ENCODE results near the gene SLC24A3.

SLC24A3 gene

DNA sequence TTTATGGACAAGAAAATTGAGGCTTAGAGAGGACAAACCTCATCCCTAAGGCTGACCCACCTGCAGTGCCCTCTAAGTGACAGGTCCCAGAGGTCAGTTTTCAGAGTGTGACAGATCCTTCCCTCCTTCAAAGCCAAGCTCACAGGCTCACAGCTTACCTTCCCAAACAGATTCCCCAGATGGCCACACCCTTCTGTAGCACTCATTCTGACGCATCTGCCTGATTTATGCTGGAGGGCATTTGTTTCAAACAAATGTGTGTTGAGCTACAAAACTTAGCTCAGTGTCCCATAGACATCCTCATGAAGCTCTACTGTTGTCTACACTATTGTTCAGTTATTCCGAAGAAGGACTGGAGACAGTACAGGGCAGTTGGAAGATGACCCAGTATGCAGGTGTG, 485.0 kb downstream of the SLC24A3 start:
- DNase-seq (ENCODE audit: low read depth in 3 of 3, low spot score in 1 of 3) = no peak

- no peak for DNase-seq (ENCODE audit: low read depth in 3 of 3, low spot score in 1 of 3)
These were observed 486.9 kb downstream of the SLC24A3 start for GRCh38 chr20:19699180-19699971.

DNA sequence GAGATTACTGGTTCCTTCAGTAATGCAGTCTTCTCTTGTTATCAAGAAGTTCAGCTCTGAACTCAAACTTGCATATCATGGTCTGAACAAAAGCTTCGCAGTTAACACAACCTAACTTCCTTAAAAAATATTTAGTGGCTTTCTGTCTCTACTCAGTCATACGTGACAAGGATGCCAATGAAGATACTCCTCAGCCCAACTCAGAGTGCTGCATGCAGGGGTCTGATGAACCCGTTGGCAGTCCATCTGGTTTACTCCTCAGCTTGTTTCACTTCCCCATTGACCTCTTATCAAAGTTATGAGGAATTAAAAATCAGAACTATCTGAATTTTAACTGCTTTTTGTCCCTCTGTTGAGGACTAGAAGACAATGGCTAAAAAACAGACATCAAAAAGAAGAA, 489.0 kb downstream of the SLC24A3 start:
- DNase-seq (ENCODE audit: low read depth in 3 of 3, low spot score in 1 of 3) = no peak

- DNase-seq (ENCODE audit: low read depth in 3 of 3, low spot score in 1 of 3) = no peak
These were observed 494.0 kb downstream of the SLC24A3 start for GRCh38 chr20:19706463-19706862.

GRCh38 chr20:19709635-19710335, 497.3 kb downstream of the SLC24A3 start:
- no peak for DNase-seq (ENCODE audit: low read depth in 3 of 3, low spot score in 1 of 3)

DNA sequence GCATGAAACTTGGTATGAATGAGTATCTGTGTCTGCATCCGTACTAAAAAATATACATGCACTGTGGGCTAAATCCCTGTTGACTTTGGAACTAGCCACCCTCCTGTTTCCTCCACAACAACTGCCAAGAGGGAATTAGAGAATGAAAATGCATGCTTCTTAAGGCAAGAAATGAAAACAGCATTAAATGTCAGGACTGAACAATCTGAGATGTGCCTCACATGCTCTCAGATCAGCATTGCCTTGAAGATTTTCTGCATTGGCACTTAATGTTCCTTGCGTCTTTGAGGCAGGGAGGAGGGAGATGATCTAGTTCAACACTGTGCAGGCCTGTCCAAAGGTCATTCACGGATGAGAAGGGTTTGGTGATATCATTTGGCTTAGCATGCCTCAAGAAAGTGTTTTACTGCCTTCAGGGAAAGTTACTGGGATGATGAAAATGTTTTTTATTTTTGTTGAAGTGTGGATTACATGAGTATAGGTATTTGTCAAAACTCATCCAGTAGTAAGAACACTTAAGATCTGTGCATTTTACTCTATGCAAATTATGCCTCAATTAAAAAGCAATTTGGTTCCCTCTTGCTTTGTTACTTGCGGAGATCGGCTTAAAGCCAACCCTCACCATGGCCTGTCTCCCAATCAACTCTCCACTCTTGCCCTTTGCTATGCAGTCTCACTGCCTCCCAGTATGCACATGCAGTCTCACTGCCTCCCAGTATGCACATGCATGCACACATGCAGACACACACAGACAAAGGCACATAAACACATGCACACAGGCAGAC, 498.1 kb downstream of the SLC24A3 start:
- DNase-seq (ENCODE audit: low read depth in 3 of 3, low spot score in 1 of 3) = no peak

DNA sequence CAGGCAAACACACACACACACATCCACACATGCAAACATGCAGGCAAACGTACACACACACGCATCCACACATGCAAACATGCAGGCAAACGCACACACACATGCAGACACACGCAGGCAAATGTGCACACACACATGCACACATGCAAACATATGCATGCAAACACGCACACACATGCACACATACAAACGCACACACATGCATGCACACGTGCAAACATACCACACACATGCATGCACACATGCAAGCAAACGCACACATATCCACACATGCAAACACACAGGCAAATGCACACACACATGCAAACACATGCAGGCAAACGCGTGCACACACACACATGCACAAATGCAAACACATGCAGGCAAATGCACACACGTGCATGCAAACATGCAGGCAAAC, 498.7 kb downstream of the SLC24A3 start:
- DNase-seq (ENCODE audit: low read depth in 3 of 3, low spot score in 1 of 3) = no peak

DNA sequence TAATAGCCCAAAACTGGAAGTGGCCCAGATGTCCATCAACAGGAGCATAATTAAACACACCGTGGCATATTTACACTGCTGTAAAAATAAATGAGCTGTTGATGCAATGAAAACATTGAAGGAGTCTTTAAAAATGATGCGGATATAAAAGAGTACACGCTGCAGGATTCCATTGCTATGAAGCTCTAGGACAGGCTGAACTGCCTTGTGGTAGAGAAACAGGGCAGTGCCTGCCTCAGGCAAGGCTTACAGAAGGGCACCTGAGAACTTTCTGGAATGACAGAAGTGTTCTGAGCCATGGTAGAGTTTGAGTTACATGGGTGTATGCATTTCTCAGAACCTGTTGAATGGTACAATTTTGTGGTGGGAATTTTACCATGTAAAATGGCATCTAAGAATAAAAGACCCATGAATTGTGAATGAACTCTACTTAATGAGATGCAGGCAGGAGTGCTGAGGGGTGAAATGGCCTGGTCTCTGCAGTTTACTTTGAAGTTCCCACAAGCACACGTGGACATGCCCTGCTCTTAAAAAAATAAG, 500.3 kb downstream of the SLC24A3 start:
- DNase-seq (ENCODE audit: low read depth in 3 of 3, low spot score in 1 of 3) = no peak

DNA sequence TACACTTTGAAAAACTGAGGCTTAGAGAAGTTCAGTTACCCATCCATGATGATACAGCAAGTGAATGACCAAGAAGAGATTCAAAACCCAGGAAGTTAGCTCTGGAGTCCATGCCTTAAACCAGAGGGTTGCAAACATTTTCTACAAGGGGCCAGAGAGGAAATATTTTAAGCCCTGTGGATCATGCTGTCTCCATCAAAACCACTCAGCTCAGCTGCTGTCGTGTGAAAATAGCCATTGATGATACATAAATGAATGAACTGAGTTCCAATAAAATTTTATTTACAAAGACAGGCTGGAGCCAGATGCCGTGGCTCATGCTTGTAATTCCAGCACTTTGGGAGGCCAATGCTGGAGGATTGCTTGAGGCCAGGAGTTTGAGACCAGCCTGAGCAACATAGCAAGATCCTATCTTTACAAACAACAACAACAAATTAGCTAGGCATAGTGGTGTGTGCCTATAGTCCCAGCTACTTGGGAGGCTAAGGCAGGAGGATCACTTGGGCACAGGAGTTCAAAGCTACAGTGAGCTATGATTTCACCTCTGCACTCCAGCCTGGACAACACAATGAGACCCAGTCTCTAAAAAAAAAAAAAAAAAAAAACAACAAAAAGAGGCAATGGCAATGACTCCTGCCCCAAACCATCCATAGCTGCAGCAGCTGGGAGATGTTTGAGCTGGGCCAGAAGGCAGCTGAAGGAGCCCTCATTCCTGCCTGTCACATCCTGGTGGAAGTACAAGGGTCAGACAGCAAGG, 501.6 kb downstream of the SLC24A3 start:
- no peak for DNase-seq (ENCODE audit: low read depth in 3 of 3, low spot score in 1 of 3)

DNA sequence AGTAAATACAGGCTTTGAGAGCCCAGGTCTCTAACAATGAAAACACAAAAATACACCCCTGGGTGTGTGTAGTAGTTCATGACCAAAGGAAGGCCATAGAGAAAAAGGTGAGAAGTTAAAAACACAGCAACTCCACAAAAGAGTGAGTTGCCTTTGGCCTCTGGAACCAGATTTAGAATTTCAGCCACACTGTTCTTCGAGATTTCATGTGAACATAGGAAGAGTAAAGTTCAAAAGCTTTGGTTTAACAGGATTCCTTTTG, 502.1 kb downstream of the SLC24A3 start:
- DNase-seq (ENCODE audit: low read depth in 3 of 3, low spot score in 1 of 3) = no peak

GRCh38 chr20:19715986-19716385, 503.5 kb downstream of the SLC24A3 start:
- no peak for DNase-seq (ENCODE audit: low read depth in 3 of 3, low spot score in 1 of 3)

DNA sequence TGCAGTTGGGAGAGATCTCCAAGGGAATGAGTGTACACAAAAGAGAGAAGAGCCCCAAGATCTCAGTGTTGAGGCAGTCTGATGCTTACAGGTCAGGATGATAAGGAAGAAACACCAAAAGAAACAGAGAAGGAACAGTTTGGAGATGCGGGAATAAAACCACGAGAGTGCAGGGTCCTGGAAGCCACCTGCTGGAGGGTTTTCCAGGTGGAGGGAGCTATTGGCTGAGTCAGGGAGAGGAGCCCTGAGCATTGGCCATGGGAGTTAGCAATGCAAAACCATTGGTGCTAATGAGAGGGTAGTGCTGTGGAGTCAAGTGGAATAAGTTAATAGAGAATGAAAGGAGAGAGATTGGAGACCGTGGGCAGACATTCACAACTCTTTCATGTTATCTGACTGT, 506.4 kb downstream of the SLC24A3 start:
- no peak for DNase-seq (ENCODE audit: low read depth in 3 of 3, low spot score in 1 of 3)

DNA sequence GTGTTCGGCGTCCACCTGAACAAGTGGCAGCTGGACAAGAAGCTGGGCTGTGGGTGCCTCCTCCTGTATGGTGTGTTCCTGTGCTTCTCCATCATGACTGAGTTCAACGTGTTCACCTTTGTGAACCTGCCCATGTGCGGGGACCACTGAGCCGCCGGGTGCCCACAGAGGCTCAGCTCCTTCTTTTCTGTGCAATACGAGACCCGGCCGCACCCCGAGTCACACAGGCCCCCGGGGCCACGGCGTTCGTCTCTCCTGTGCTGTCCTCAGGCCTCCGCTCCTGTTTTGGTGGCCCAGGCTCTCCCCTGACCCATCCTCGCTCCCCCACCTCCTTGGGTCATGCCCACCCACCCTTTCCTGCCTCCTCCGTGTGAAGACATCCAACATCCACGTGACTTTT, 508.5 kb downstream of the SLC24A3 start:
- DNase-seq (ENCODE audit: low read depth in 3 of 3, low spot score in 1 of 3) = no peak

DNA sequence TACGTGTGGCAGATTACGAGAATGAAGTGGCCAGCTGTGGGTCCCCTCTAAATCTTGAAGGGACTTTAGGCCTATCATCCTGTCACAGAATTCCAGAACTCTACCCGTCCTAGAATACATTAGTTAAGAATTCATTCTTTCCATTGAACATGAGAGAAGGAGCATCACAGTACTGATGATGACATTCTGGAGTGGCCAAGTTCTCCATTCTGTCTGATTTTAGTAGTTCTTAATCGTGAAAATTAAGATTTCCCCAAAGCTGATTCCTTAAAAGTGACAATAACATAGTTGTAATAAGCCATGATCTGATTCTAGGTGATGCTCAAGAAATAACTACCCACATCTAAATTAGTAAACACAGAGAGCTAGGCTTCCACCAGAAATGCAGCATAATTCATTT, 510.6 kb downstream of the SLC24A3 start:
- no peak for DNase-seq (ENCODE audit: low read depth in 3 of 3, low spot score in 1 of 3)

DNA sequence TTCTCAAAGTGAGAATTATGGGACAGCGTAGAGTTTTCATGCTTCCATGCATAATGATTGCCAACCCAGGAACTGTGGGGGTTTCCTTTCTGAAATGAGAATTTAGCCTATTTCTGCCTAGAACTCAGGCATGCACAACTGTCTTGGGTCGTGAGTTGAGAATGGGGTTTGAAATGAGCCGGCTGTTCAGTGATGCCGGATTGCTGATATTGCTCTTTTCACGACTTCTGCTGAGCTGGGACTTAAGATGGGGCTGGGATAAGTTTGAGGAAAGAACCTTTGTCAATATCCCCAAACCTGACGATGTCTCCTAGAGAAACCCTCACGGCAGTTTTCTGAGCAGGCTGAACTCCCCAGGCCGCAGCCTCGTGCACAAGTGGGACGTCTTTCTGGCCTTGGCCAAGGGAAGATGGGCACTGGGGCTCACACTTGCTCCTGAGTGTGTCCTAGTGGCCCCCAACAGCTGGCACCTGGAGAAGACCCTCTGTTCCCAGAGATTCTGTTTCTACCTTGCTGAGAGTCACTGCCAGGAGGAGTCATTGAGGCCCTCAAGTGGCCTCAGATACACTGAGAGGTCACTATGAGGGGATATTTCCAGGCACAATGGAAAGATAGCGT, 511.5 kb downstream of the SLC24A3 start:
- DNase-seq (ENCODE audit: low read depth in 3 of 3, low spot score in 1 of 3) = no peak

- no peak for DNase-seq (ENCODE audit: low read depth in 3 of 3, low spot score in 1 of 3)
These were observed 512.9 kb downstream of the SLC24A3 start for GRCh38 chr20:19725373-19725772.

DNA sequence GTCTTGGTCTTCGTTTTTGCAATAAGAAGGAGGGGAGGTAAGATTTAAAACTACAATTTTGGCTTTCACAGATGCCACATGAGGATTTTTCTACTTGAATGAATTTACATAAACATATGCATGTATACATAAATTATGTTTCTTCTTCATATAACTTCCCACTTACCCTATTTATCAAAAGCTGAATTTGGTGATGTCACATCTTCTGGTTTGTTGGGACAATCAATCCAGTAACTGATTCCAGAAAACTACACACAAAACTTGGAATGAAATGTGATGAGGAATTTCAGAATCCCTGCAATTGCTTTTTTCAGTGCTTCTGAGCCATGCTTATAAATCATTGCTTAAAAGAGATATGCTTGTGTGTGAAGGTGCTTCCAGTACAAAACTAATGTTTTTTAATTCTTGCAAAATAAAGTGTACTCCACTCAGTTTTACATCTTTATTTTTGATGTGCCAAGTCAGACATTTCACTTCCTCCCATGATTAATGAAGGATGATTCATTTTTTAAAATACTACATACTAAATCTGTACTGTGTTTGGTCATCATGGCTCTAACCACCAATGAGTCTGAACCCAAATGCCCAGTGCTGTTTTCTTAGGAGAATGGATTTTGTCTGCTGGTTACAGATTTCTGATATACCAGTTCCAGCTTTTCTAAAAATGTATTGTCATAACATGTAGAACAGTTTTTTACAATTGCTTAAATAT, 513.5 kb downstream of the SLC24A3 start:
- DNase-seq (ENCODE audit: low read depth in 3 of 3, low spot score in 1 of 3) = no peak

GRCh38 chr20:19727251-19727847, 514.9 kb downstream of the SLC24A3 start:
- DNase-seq (ENCODE audit: low read depth in 3 of 3, low spot score in 1 of 3) = no peak

DNA sequence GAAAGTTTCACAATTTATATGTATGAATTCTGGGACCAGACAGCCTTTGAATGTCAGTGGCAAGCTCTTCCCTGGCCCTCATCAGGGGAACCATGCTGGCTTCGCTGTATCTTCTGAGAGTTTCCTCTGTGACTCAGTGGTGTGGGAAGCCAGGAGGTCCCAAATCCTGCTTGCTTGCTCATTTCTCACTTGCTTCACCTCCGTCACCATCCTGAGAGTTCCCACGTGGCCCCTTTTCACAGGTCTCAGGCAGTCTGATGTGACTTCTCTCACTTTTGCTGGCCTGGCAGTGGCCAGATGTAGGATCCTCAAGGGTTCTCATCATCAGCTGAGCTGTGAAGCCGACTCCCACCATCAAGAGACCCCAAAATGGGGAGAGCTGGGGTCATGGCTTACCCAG, 517.2 kb downstream of the SLC24A3 start:
- DNase-seq (ENCODE audit: low read depth in 3 of 3, low spot score in 1 of 3) = no peak

GRCh38 chr20:19730706-19731105, 518.3 kb downstream of the SLC24A3 start:
- no peak for DNase-seq (ENCODE audit: low read depth in 3 of 3, low spot score in 1 of 3)
